Naive thymus-derived CD8-positive, alpha-beta T cell (primary cell): Measurements from ENCODE around the gene KPNA4. TPM values are rescaled to one million over a fixed set of nuclear protein-coding genes. Genes with fewer than 3 reads are reported as not detected.

Experiments
- ATAC-seq, 2 donors: fragments of 150-1000 bp; cut with Tn5 transposase in 1 of 2; sonication (Bioruptor Pico), chemical (Tn5 transposase) in 1 of 2; 1 replicate in 1 of 2; 2 replicates in 1 of 2; pipeline ENCODE4 v1.10.0; 2021; ENCODE audit warnings: mild to moderate bottlenecking in 2 of 2, moderate library complexity in 2 of 2
- POLR2A ChIA-PET: fragments of 350-600 bp; sonication (Branson Sonifier 250); formaldehyde crosslinking; loops from one replicate; lab custom pipeline; 2021; ENCODE audit warnings: antibody characterized with exemption; lab: Charles Lee
- DNase-seq, 10 donors: peaks; one replicate each; pipeline versions ENCODE4 v3.0.0 to v3.0.0-alpha.2; 2020 to 2022
- H3K27ac Mint-ChIP-seq, 10 donors: one replicate each; pipeline ENCODE4 v1.8.0; 2020 to 2022; ENCODE audit warnings: mild to moderate bottlenecking in 10 of 10, mixed read lengths in 10 of 10, moderate library complexity in 4 of 10, inconsistent platforms in 1 of 10
- H3K27me3 Mint-ChIP-seq, 5 donors: one replicate each; pipeline ENCODE4 v1.8.0; 2021 to 2022; ENCODE audit warnings: mixed read lengths in 5 of 5
- H3K36me3 Mint-ChIP-seq, 3 donors: one replicate each; pipeline ENCODE4 v1.8.0; 2020 to 2022; ENCODE audit warnings: mixed read lengths in 3 of 3, mild to moderate bottlenecking in 2 of 3, inconsistent platforms in 1 of 3
- H3K4me1 Mint-ChIP-seq, 4 donors: one replicate each; pipeline ENCODE4 v1.8.0; 2021 to 2022; ENCODE audit warnings: mixed read lengths in 4 of 4
- H3K4me3 Mint-ChIP-seq, 10 donors: one replicate each; pipeline ENCODE4 v1.8.0; 2020 to 2022; ENCODE audit warnings: mild to moderate bottlenecking in 10 of 10, mixed read lengths in 10 of 10, moderate library complexity in 6 of 10, inconsistent platforms in 1 of 10
- H3K9me3 Mint-ChIP-seq, 9 donors: one replicate each; pipeline ENCODE4 v1.8.0; 2020 to 2022; ENCODE audit warnings: mixed read lengths in 9 of 9, mild to moderate bottlenecking in 3 of 9, inconsistent platforms in 1 of 9, moderate library complexity in 1 of 9
- polyA plus RNA-seq, 3 donors: library from polyadenylated mRNA; unstranded; fragments of 300-500 nt; fragmentation: Illumina TruSeq; gene quantifications; one replicate each; pipeline ENCODE4 v1.2.3, GENCODE V29; 2021
- total RNA-seq, 8 experiments: library from RNA in 2 of 8; stranded (reverse) in 2 of 8; gene quantifications; one replicate each; pipeline ENCODE4 v1.2.3 and lab custom pipeline; 2021 to 2026

The KPNA4 gene
- total and polyA plus RNA-seq, 5 experiments from 2014 or later: 6.2 to 54.4 (median 8.1) TPM

DNA sequence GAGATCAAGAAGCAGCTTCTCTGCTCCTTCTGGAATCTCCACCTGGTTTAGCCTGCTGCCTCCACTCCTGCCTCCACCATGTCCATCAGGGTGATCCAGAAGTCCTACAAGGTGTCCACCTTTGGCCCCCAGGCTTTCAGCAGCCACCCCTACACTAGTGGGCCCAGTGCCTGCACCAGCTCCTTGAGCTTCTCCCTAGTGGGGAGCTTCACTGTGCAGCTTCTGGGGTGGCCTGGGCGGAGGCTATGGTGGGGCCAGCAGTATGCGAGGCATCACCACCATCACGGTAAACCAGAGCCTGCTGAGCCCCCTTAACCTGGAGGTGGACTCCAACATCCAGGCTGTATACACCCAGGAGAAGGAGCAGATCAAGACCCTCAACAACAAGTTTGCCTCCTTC is 2.4 kb upstream of the KPNA4 start:
- H3K4me1 Mint-ChIP-seq: peaks cover 21 to 36% (median 34%) of the 10 kb centered on the region in 4 donors
- POLR2A ChIA-PET: interaction anchor here (1.2 kb wide), 1 partner anchor 188 kb away, joined by 3 read pairs; no protein-coding TSS in a partner anchor
- no peaks in the 10 kb centered on the region for H3K27me3 Mint-ChIP-seq
- ATAC-seq (no peak), DNase-seq (no peak)
- peaks cover 0 to 28% (median 13%) of the 10 kb centered on the region in 9 donors for H3K9me3 Mint-ChIP-seq
- H3K36me3 Mint-ChIP-seq: peaks cover 0 to 15% (median 12%) of the 10 kb centered on the region in 3 donors
- H3K4me3 Mint-ChIP-seq: peak overlapping the region in 1 of 10 donors; percentile 97
- H3K27ac Mint-ChIP-seq: peak overlapping the region in 2 of 10 donors; percentile 29 to 32

DNA sequence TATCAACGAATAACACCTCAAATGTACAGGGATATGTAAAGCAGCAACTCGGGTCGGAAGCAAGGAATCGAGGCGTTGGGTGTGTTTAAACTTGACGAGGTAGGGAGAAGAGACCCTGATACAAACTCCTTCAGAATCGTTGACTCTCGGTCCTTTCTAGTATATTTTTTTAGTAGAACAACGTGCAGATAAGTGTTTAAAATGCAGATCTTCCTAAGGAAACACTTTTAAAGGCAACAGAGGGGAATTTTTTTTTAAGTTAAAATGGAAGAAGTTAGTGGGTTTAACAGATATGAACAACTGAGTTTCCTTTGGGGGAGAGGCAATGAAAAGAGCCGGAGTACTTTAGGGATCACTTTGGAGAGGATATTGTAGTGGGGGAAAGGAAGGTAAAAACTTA is 1.1 kb upstream of the KPNA4 start:
- POLR2A ChIA-PET: interaction anchor here (1.2 to 2.3 kb wide), 2 partner anchors 117 to 189 kb away, joined by 3 to 14 read pairs; partner anchors contain the start of gene TRIM59
- Mint-ChIP-seq H3K9me3 (peaks cover 0 to 28% (median 13%) of the 10 kb centered on the region in 9 donors), H3K4me1 (peaks cover 26 to 49% (median 47%) of the 10 kb centered on the region in 4 donors), H3K4me3 (peak overlapping the region; percentile 15 to 98 (median 96)), H3K36me3 (peaks cover 0 to 15% (median 13%) of the 10 kb centered on the region in 3 donors), H3K27ac (peak overlapping the region in 7 of 10 donors; percentile 50 to 99 (median 93)), H3K27me3 (no peaks in the 10 kb centered on the region)
- DNase-seq: no peak
- ATAC-seq: no peak

DNA sequence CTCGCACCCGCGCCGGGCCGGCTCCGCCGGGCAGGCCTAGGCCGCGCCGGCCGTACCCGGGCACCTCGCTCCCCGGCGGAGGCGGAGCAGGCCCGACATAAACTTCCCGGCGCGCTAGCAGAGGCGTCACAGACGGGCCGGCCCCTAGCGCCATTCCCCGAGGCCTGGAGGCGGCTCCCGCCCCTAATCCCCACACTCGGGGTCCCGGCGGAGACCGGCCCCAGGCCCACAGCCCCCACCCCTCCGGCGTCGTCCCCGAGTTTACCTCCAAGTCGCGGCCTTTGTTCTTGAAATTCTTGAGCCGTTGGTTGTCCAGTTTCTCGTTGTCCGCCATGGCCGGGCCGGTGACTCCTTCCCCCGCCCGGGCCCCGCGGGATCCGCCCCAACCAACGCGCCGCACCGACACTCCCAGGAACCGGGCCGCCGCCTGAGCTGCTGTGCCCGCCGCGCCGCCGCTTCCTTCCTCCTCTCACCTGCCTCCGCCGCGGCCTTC is 376 bp downstream of the KPNA4 start:
- peaks cover under 1 to 10% (median 10%) of the 10 kb centered on the region in 3 donors for H3K36me3 Mint-ChIP-seq
- peak overlapping the region; percentile 93 to 98 (median 96) for H3K4me3 Mint-ChIP-seq
- ATAC-seq: peak; percentile 41 to 49
- DNase-seq: peak in 6 of 10 donors; percentile 41 to 83 (median 53)
- no peaks in the 10 kb centered on the region for H3K27me3 Mint-ChIP-seq
- peaks cover 30 to 64% (median 55%) of the 10 kb centered on the region in 4 donors for H3K4me1 Mint-ChIP-seq
- H3K9me3 Mint-ChIP-seq: peaks cover 0 to 21% (median 9%) of the 10 kb centered on the region in 9 donors
- H3K27ac Mint-ChIP-seq: peak overlapping the region in 9 of 10 donors; percentile 90 to 99 (median 96)
- POLR2A ChIA-PET: interaction anchor here (2.3 kb wide), 1 partner anchor 115 kb away, joined by 14 read pairs; the partner anchor contains the start of gene TRIM59

DNA sequence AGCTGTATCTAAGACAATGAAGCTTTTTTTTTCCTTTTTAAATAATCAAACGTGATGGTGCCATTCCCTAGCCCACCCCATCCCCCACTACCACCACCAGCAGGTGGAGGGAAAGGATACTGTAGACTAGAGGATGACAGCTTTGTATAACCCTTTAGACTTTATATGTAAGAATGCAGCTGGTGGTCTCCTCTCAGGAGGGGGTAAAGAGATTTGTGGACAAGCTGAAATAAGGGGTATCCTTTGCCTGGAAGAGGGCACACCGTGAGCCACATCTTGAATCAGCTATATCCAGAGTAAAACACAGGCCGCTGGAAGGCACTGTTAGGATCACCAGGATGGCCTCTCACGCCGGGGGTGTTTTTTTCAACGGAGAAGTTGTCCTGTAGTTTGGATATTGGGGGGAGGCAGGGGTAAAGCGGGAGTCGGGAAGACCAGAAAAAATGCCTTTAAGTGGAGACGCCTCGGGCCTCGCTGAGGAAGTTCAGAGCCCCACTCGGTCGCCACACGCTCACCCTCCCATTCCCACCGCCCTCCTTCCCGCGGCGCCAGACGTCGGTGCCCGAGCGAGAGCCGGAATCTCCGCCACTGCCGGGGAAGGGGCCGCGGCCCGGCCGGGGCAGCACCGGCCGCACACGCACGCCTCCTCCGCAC is 986 bp downstream of the KPNA4 start:
- no peaks in the 10 kb centered on the region for H3K27me3 Mint-ChIP-seq
- H3K36me3 Mint-ChIP-seq: peaks cover 2 to 10% (median 9%) of the 10 kb centered on the region in 3 donors
- H3K4me1 Mint-ChIP-seq: peaks cover 32 to 70% (median 58%) of the 10 kb centered on the region in 4 donors
- POLR2A ChIA-PET: interaction anchor here (0.8 to 2.3 kb wide), 3 partner anchors 115 to 191 kb away, joined by 4 to 14 read pairs (median 5); partner anchors contain the start of gene TRIM59
- ATAC-seq: no peak
- H3K4me3 Mint-ChIP-seq: peak overlapping the region; percentile 88 to 98 (median 94)
- peak overlapping the region; percentile 88 to 97 (median 96) for H3K27ac Mint-ChIP-seq
- DNase-seq: peak in 4 of 10 donors; percentile 8 to 18 (median 14)
- peaks cover 0 to 16% (median 5%) of the 10 kb centered on the region in 9 donors for H3K9me3 Mint-ChIP-seq

DNA sequence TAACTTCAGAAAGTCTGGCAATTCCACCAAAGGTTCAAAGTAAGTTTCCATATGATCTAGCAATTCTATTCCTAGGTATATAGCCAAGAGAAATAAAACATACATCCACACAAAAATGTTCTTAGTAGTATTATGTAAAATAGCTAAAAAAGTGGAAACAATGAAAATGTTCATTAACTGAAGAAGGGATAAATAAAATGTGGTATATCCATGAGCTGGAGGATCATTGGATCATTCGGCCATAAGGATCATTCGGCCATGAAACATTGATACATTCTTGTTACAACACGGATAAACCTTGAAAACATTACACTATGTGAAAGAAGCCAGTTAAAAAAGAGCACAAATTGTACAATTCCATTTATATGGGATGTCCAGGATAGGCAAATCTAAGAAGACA is 2.4 kb downstream of the KPNA4 start:
- DNase-seq: no peak
- no peak for ATAC-seq
- Mint-ChIP-seq H3K4me1 (peaks cover 33 to 80% (median 62%) of the 10 kb centered on the region in 4 donors), H3K27ac (peak overlapping the region in 9 of 10 donors; percentile 1 to 97 (median 54)), H3K4me3 (peak overlapping the region; percentile 16 to 98 (median 92)), H3K9me3 (peaks cover 0 to 7% (median 2%) of the 10 kb centered on the region in 9 donors), H3K27me3 (no peaks in the 10 kb centered on the region), H3K36me3 (peaks cover under 1 to 4% (median 2%) of the 10 kb centered on the region in 3 donors)
- POLR2A ChIA-PET: interaction anchor here (1.2 kb wide), 1 partner anchor 192 kb away, joined by 5 read pairs; no protein-coding TSS in a partner anchor

DNA sequence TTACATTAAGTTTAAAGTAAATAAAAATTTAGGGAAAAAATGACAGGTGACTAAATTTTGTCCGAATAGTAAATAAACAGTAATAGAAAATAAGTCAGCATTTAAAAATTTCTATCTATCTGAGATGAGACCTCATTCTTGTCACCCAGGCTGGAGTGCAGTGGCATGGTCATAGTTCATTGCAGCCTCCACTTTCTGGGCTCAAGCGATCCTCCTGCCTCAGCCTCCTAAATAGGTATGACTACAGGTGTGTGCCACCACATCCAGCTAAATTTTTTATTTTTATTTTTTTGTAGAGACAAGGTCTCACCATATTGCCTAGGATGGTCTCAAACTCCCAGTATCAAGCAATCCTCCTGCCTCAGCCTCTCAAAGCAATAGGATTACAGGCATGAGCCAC is 7.8 kb downstream of the KPNA4 start:
- H3K36me3 Mint-ChIP-seq: peaks cover 0 to 7% (median 4%) of the 10 kb centered on the region in 3 donors

DNA sequence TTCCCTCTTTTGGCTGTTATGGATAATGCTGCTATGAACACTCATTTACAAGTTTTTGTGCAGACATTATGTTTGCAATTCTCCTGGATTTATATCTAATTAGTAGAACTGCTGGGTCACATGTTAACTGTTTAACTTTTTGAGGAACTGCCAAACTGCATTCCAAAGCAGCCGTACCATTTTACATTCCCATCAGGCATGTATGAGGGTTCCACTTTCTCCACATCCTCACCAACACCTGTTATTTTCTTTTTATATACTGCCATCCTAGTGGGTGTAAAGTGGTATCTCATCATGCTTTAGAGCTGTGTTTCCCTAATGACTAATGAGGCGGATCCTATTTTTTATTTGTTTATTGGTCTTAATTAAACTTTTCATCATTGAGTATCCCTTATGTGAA is 9.2 kb downstream of the KPNA4 start:
- POLR2A ChIA-PET: no interaction called here
- H3K4me3 Mint-ChIP-seq: peak overlapping the region in 1 of 10 donors; percentile 33
- peaks cover 0 to 9% (median under 1%) of the 10 kb centered on the region in 9 donors for H3K9me3 Mint-ChIP-seq
- H3K4me1 Mint-ChIP-seq: peaks cover 21 to 82% (median 58%) of the 10 kb centered on the region in 4 donors
- no peak overlapping the region for H3K27ac Mint-ChIP-seq
- no peaks in the 10 kb centered on the region for H3K27me3 Mint-ChIP-seq
- peaks cover 2 to 14% (median 9%) of the 10 kb centered on the region in 3 donors for H3K36me3 Mint-ChIP-seq
- ATAC-seq (no peak), DNase-seq (no peak)

More for the DNA sequence above, 7.8 kb downstream of the KPNA4 start:
- H3K27me3 Mint-ChIP-seq: no peaks in the 10 kb centered on the region
- POLR2A ChIA-PET: no interaction called here
- no peak overlapping the region for H3K27ac Mint-ChIP-seq
- H3K4me3 Mint-ChIP-seq: no peak overlapping the region
- ATAC-seq: no peak
- no peaks in the 10 kb centered on the region for H3K9me3 Mint-ChIP-seq
- DNase-seq: no peak
- H3K4me1 Mint-ChIP-seq: peaks cover 23 to 83% (median 61%) of the 10 kb centered on the region in 4 donors

DNA sequence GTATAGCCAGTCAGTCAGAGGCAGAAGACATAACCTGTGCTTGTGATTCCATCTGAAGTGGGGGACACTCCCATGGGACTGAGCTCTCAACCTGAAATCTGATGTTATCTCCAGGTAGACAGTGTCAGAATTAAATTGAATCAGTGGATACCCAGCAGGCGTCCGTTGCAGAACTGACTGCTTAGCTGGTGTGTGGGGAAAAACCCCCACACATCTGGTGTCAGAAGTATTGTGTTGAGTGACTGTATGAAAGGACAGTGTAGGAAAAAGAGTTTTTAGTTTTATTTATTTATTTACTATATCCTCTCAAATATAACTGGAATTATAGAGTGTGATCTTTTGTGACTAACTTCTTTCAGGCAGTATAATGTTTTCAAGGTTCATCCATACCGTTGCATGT is 10.4 kb downstream of the KPNA4 start:
- H3K27ac Mint-ChIP-seq: no peak overlapping the region
- H3K36me3 Mint-ChIP-seq: peaks cover 11 to 20% (median 17%) of the 10 kb centered on the region in 3 donors
- H3K9me3 Mint-ChIP-seq: peaks cover 1 to 16% (median 6%) of the 10 kb centered on the region in 9 donors
- H3K4me1 Mint-ChIP-seq: peaks cover 23 to 74% (median 58%) of the 10 kb centered on the region in 4 donors
- no peak overlapping the region for H3K4me3 Mint-ChIP-seq
- no peak for DNase-seq
- no peaks in the 10 kb centered on the region for H3K27me3 Mint-ChIP-seq
- POLR2A ChIA-PET: no interaction called here
- ATAC-seq: no peak

DNA sequence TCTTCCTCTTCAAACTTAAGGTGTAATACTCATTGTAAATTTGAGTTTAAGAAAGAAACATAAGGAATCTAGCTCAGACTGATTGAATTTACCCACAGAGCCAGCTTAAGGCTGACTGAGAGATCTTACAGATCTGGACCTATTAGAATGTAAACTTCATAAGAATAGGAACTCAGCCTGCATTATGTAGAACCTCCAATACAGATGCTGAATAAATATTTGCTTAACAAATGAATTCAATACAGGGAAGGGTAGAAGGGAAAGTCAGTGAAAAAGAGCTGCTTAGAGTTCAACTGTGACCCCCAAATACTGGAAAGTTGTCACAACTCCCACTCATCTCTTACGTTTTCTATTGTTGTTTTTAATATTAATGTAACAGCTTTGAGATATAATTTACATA is 11.5 kb downstream of the KPNA4 start:
- Mint-ChIP-seq H3K27me3 (no peaks in the 10 kb centered on the region), H3K4me3 (no peak overlapping the region), H3K4me1 (peaks cover 22 to 70% (median 57%) of the 10 kb centered on the region in 4 donors), H3K9me3 (peaks cover 1 to 16% (median 6%) of the 10 kb centered on the region in 9 donors), H3K27ac (peak overlapping the region in 3 of 10 donors; percentile 12 to 19 (median 18)), H3K36me3 (peaks cover 11 to 28% (median 16%) of the 10 kb centered on the region in 3 donors)
- DNase-seq: no peak
- POLR2A ChIA-PET: no interaction called here
- no peak for ATAC-seq

DNA sequence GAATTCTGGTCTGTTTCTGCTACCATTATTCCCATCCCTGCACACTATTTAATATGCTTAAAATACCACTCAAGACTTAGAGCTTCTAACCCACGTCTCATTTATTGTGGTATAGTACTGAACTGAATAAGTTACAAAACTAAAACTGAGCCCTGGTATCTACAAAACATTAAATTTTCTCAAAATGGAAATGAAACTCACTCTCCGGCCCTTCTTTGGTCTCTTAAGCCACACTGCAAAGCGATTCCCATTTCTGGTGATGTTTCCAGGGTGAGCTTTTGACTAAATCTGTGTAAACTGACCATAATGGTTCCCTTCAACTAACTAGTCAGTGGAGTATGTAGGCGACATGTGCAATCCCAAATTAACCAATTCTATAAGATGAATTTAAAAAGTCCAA is 18.6 kb downstream of the KPNA4 start:
- Mint-ChIP-seq H3K4me3 (no peak overlapping the region), H3K27ac (peak overlapping the region in 3 of 10 donors; percentile 14 to 41 (median 41)), H3K9me3 (peaks cover 1 to 17% (median 6%) of the 10 kb centered on the region in 9 donors), H3K27me3 (no peaks in the 10 kb centered on the region), H3K36me3 (peaks cover 11 to 32% (median 17%) of the 10 kb centered on the region in 3 donors), H3K4me1 (peaks cover 31 to 83% (median 73%) of the 10 kb centered on the region in 4 donors)
- no peak for DNase-seq
- ATAC-seq: no peak
- POLR2A ChIA-PET: no interaction called here

DNA sequence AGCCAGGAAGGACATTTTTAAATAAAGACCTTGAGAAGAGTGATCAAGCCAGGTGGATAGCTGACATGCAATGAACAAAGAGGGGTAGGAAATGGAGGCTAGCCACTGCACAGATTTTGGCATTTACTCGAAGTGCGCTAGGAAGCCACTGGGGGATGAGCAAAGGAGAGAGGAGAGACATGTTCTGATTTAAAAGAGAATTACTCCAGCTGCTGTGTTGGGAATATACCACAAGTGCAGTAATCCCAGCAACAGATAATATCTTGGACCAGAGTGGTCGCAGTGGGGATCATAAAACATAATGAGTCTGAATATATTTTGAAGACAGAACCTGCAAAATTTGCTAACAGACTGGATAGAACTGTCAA is 19.9 kb downstream of the KPNA4 start:
- POLR2A ChIA-PET: no interaction called here
- Mint-ChIP-seq H3K27ac (peak overlapping the region in 3 of 10 donors; percentile 35 to 67 (median 47)), H3K9me3 (peaks cover 0 to 6% (median 1%) of the 10 kb centered on the region in 9 donors), H3K36me3 (peaks cover 3 to 25% (median 7%) of the 10 kb centered on the region in 3 donors), H3K4me1 (peaks cover 28 to 79% (median 69%) of the 10 kb centered on the region in 4 donors), H3K4me3 (peak overlapping the region in 3 of 10 donors; percentile 1 to 12 (median 6)), H3K27me3 (no peaks in the 10 kb centered on the region)
- no peak for ATAC-seq
- no peak for DNase-seq

DNA sequence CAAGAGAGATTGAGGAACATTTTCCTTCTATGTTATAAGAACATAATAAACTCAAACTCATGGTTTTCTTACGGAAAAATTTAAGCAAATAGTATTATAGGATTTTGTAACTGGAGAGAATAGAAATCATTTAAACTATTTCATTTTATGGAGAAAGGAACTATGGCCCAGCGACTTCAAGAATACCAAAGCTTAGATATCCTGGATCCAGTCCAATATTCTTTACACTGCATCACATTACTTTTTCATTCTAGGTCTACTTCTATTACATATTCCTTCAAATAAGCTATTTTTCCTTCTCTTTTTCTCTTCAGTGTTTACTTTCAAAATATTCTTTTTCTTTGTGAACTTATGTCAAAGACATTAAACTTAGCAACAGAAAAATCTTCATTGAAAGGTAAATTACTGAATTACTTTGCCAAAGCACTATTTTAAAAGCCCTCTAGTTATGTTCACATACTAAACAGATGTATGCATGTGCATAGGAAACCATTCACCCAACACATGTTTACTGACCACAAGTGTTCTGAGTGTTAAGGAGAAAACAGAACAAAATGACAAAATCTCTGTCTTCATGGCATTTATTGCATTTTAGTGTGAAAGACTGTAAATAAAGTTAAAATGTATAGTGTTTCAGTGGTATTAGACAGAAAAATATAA is 20.4 kb downstream of the KPNA4 start:
- peak overlapping the region in 2 of 10 donors; percentile 35 to 47 for H3K27ac Mint-ChIP-seq
- H3K4me3 Mint-ChIP-seq: peak overlapping the region in 4 of 10 donors; percentile 1 to 13 (median 9)
- POLR2A ChIA-PET: no interaction called here
- DNase-seq: no peak
- peaks cover 0 to 19% (median 7%) of the 10 kb centered on the region in 3 donors for H3K36me3 Mint-ChIP-seq
- H3K4me1 Mint-ChIP-seq: peaks cover 29 to 84% (median 72%) of the 10 kb centered on the region in 4 donors
- peaks cover 0 to 4% (median 0%) of the 10 kb centered on the region in 9 donors for H3K9me3 Mint-ChIP-seq
- ATAC-seq: no peak
- H3K27me3 Mint-ChIP-seq: no peaks in the 10 kb centered on the region
